DND-41 (cell line): ENCODE results near the gene GALNT13.

Source experiments
- ATAC-seq: fragments of 200-7000 bp; cut with Tn5 transposase; 3 replicates; pipeline ENCODE4 v1.9.1; 2021; ENCODE audit warnings: low read depth; ENCODE audit not compliant: insufficient read depth
- DNase-seq: peaks from one replicate; pipeline ENCODE4 v3.0.0-alpha.2; 2020
- H2AFZ ChIP-seq: 2 replicates; pipeline ENCODE4 v1.6.0; 2012; ENCODE audit warnings: low read depth, low read length
- H3K27ac ChIP-seq: 2 replicates; pipeline ENCODE4 v1.5.1; 2012; ENCODE audit warnings: low read length, inconsistent platforms
- H3K27me3 ChIP-seq: fragments of 200-600 bp; sonication (generic); 2 replicates; pipeline ENCODE4 v1.6.0; 2012; ENCODE audit warnings: low read length, mild to moderate bottlenecking, inconsistent platforms; ENCODE audit not compliant: insufficient read depth, poor library complexity
- H3K36me3 ChIP-seq: 2 replicates; pipeline ENCODE4 v1.5.1; 2012; ENCODE audit warnings: low read length, inconsistent platforms; ENCODE audit not compliant: insufficient read depth
- H3K4me1 ChIP-seq: 2 replicates; pipeline ENCODE4 v1.5.1; 2012; ENCODE audit warnings: mild to moderate bottlenecking, low read length; ENCODE audit not compliant: insufficient read depth
- H3K4me2 ChIP-seq: 2 replicates; pipeline ENCODE4 v1.6.0; 2012; ENCODE audit warnings: mild to moderate bottlenecking, moderate library complexity, low read length, inconsistent platforms; ENCODE audit not compliant: insufficient read depth
- H3K4me3 ChIP-seq, 2 experiments: fragments of 200-600 bp in 1 of 2; shearing (Covaris generic) in 1 of 2; 2 replicates each; pipeline ENCODE4 v1.5.1; 2012 to 2016; ENCODE audit warnings: inconsistent platforms in 2 of 2, low read length in 2 of 2, mild to moderate bottlenecking in 2 of 2, low read depth in 1 of 2, moderate library complexity in 1 of 2
- H3K79me2 ChIP-seq: 2 replicates; pipeline ENCODE4 v1.6.0; 2012; ENCODE audit warnings: low read length, inconsistent platforms; ENCODE audit not compliant: insufficient read depth
- H3K9ac ChIP-seq: 2 replicates; pipeline ENCODE4 v1.6.0; 2012; ENCODE audit warnings: low read depth, mild to moderate bottlenecking, inconsistent platforms, low read length, moderate library complexity
- H3K9me3 ChIP-seq: 2 replicates; pipeline ENCODE4 v1.5.1; 2012; ENCODE audit warnings: low read length, moderate library complexity, mild to moderate bottlenecking, inconsistent platforms; ENCODE audit not compliant: insufficient read depth, severe bottlenecking
- H4K20me1 ChIP-seq: 2 replicates; pipeline ENCODE4 v1.6.0; 2012; ENCODE audit warnings: low read length; ENCODE audit not compliant: insufficient read depth
- EZH2 ChIP-seq: IDR thresholded peaks from 3 replicates; pipeline ENCODE4 v1.6.1; 2012; ENCODE audit warnings: borderline replicate concordance, low read depth, mild to moderate bottlenecking, moderate library complexity, low read length, inconsistent platforms; ENCODE audit not compliant: severe bottlenecking
- TF ChIP-seq, protein P1 (sequence below): IDR thresholded peaks from 2 replicates; pipeline ENCODE4 v1.5.1; 2012; ENCODE audit warnings: borderline replicate concordance, low read length, moderate library complexity, mild to moderate bottlenecking; ENCODE audit not compliant: poor library complexity, severe bottlenecking; ENCODE audit errors: extremely low read depth

GALNT13 gene

DNA sequence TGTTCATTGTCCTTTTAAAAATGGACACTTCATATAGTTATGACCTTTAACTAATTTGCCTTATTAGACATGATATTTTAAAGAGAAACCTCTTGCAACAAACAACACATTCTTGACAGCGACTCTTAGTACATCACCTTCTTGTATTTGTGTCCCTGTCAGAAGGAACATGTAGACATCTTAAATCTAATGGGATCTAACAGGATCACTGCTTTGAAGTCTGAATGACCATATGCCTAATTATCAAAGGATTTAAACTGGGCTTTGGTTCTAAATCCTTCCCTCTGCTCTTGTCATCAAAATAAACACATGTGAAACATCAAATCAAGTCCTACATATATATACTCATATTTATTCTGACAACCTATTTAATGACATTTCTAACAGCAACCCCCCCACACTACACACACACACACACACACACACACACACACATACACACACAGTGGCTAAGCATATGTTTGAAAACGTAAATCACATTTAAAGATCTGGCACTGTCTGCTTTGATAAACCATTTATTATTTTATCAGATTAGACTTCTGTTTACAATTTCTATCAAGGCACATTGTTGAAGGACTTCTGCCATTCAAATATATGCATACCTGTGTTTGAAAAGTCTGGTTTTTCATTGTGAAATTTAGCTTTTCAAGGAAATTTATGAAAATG lies 4.2 kb downstream of the GALNT13 start:
- H4K20me1 ChIP-seq, result no peaks in the 10 kb centered on the region
- H3K4me3 ChIP-seq, result no peak overlapping the region
- H3K4me2 ChIP-seq, result no peak overlapping the region
- DNase-seq (no peak), ATAC-seq (no peak)
- H3K4me1 ChIP-seq, result no peaks in the 10 kb centered on the region
- TF ChIP-seq, protein P1, sequence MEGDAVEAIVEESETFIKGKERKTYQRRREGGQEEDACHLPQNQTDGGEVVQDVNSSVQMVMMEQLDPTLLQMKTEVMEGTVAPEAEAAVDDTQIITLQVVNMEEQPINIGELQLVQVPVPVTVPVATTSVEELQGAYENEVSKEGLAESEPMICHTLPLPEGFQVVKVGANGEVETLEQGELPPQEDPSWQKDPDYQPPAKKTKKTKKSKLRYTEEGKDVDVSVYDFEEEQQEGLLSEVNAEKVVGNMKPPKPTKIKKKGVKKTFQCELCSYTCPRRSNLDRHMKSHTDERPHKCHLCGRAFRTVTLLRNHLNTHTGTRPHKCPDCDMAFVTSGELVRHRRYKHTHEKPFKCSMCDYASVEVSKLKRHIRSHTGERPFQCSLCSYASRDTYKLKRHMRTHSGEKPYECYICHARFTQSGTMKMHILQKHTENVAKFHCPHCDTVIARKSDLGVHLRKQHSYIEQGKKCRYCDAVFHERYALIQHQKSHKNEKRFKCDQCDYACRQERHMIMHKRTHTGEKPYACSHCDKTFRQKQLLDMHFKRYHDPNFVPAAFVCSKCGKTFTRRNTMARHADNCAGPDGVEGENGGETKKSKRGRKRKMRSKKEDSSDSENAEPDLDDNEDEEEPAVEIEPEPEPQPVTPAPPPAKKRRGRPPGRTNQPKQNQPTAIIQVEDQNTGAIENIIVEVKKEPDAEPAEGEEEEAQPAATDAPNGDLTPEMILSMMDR, result no peak
- no peak for TF ChIP-seq EZH2
- no peaks in the 10 kb centered on the region for H3K36me3 ChIP-seq
- H3K9ac ChIP-seq, result no peak overlapping the region
- H3K27ac ChIP-seq, result no peak overlapping the region
- H3K27me3 ChIP-seq, result no peaks in the 10 kb centered on the region
- H3K9me3 ChIP-seq, result peaks cover 8% of the 10 kb centered on the region
- no peaks in the 10 kb centered on the region for H3K79me2 ChIP-seq
- H2AFZ ChIP-seq, result no peak overlapping the region

DNA sequence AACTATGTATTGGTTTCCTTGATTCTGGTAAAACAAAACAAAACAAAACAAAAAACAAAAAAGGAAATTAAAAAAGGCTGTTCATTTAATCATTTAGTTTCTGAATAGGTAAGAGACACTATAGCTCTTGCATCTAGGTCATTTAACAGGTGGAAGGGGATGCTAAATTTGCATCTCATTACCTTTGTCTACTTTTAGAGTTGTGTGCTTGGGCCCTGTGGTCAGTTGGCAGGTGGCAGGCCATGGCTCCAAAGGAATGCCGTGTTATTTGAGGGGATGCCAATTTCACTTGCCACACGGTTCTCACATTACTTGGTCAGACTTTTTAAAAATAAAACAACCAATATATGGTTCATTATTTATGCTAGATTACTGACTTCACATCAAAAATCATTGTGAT lies 9.2 kb downstream of the GALNT13 start:
- no peak overlapping the region for H3K4me2 ChIP-seq
- no peaks in the 10 kb centered on the region for H4K20me1 ChIP-seq
- H3K4me1 ChIP-seq, result no peaks in the 10 kb centered on the region
- no peak overlapping the region for H3K4me3 ChIP-seq
- no peak overlapping the region for H2AFZ ChIP-seq
- no peaks in the 10 kb centered on the region for H3K36me3 ChIP-seq
- no peak overlapping the region for H3K27ac ChIP-seq
- no peaks in the 10 kb centered on the region for H3K79me2 ChIP-seq
- DNase-seq (no peak), ATAC-seq (no peak)
- H3K9me3 ChIP-seq, result no peaks in the 10 kb centered on the region
- TF ChIP-seq, protein P1, result no peak
- TF ChIP-seq EZH2, result no peak
- H3K9ac ChIP-seq, result no peak overlapping the region
- H3K27me3 ChIP-seq, result no peaks in the 10 kb centered on the region

DNA sequence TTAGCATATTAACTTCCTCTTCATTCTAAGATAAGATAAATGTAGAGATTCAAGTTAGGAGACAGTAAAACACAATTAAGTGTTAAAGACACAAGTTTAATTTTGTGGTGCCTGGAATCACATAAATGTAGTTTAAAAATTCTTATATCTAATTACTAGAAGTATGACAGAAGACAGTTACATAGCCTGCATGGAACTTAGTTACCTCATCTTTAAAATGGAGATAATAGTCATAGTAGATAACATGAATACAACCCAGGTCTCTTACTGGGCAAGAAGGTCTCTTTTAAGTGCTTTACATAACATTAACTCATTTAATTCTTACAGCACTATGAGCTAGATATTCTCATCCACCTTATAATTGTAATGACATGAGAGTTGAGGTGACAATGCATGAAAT lies 15.1 kb downstream of the GALNT13 start:
- H3K4me3 ChIP-seq, result no peak overlapping the region
- no peak overlapping the region for H3K4me2 ChIP-seq
- ATAC-seq (no peak), DNase-seq (no peak)
- TF ChIP-seq EZH2, result no peak
- TF ChIP-seq, protein P1, result no peak
- no peak overlapping the region for H2AFZ ChIP-seq
- no peaks in the 10 kb centered on the region for H3K4me1 ChIP-seq
- no peak overlapping the region for H3K27ac ChIP-seq
- H3K9me3 ChIP-seq, result no peaks in the 10 kb centered on the region
- H4K20me1 ChIP-seq, result no peaks in the 10 kb centered on the region
- no peaks in the 10 kb centered on the region for H3K79me2 ChIP-seq
- no peaks in the 10 kb centered on the region for H3K36me3 ChIP-seq
- no peaks in the 10 kb centered on the region for H3K27me3 ChIP-seq
- H3K9ac ChIP-seq, result no peak overlapping the region

DNA sequence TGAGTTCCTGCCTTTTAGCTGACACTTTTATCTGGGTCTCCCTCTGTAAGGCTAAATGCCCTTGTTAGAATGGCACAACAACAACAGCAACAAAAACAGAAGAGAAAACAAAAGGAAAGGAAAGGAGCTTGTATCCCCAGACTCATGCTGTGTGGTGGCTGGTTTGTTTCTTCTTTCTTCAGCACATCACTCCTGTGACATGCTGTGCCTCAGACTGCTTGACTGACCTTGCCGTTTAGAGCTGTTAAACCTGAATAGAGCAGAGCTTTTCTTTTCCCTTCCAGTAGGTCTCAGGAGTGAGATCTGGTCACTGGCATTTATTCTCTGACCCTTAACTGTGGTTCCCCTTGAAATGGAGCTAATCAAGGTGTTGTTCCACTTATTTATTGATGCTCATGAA lies 18.9 kb downstream of the GALNT13 start:
- Histone ChIP-seq H3K36me3 (no peaks in the 10 kb centered on the region), H3K9me3 (no peaks in the 10 kb centered on the region)
- no peak for ATAC-seq

More for the DNA sequence above, 18.9 kb downstream of the GALNT13 start:
- H3K4me2 ChIP-seq, result no peak overlapping the region
- H3K79me2 ChIP-seq, result no peaks in the 10 kb centered on the region
- DNase-seq, result no peak
- H4K20me1 ChIP-seq, result no peaks in the 10 kb centered on the region
- no peak overlapping the region for H3K27ac ChIP-seq
- H3K4me3 ChIP-seq, result no peak overlapping the region
- no peak for TF ChIP-seq EZH2
- TF ChIP-seq, protein P1, result no peak
- no peaks in the 10 kb centered on the region for H3K27me3 ChIP-seq
- no peaks in the 10 kb centered on the region for H3K4me1 ChIP-seq
- H2AFZ ChIP-seq, result no peak overlapping the region
- no peak overlapping the region for H3K9ac ChIP-seq
